SK-N-SH (cell line): ENCODE data around the gene PRR15L. TPM values are rescaled to one million over a fixed set of nuclear protein-coding genes. Genes with fewer than 3 reads are reported as not detected.
"Not testable (repeated sequence)": the region's sequence is repeated elsewhere in the genome, so short reads cannot be mapped to it uniquely, and the experiment has no call there.

Experiments used
- CTCF ChIA-PET: fragments of 300-600, 350-600 bp; formaldehyde crosslinking; extraction: SDS; loops from one replicate; lab custom pipeline; 2021; lab: Yijun Ruan, JAX
- POLR2A ChIA-PET: fragments of 350-600 bp; sonication (Branson Sonifier 250); formaldehyde crosslinking; extraction: SDS; loops from one replicate; lab custom pipeline; 2020; ENCODE audit warnings: antibody characterized with exemption, inconsistent platforms; lab: Yijun Ruan, JAX
- DNase-seq: peaks from one replicate; pipeline ENCODE4 v3.0.0; 2012
- H2AFZ ChIP-seq: fragments of 200-600 bp; sonication (generic); 2 replicates; pipeline ENCODE4 v1.8.1; 2016; ENCODE audit warnings: antibody characterized with exemption, mild to moderate bottlenecking, low read depth
- H3F3A ChIP-seq: fragments of 200-600 bp; sonication (generic); replicated peaks from 2 replicates; pipeline ENCODE3; 2016; ENCODE audit warnings: antibody characterized with exemption, mild to moderate bottlenecking; ENCODE audit not compliant: insufficient read depth
- H3K27ac ChIP-seq, 2 experiments: fragments of 200-500 bp in 1 of 2; fragments of 200-600 bp in 1 of 2; sonication (Bioruptor generic) in 1 of 2; sonication (generic), shearing (Covaris generic) in 1 of 2; 2 replicates each; pipeline versions ENCODE4 v1.5.1 to v1.6.1; 2014 to 2016; ENCODE audit warnings: low read depth in 2 of 2, inconsistent platforms in 1 of 2, low read length in 1 of 2, mild to moderate bottlenecking in 1 of 2, mixed read lengths in 1 of 2
- H3K27me3 ChIP-seq: fragments of 200-600 bp; sonication (generic), shearing (Covaris generic); 2 replicates; pipeline ENCODE4 v1.6.1; 2016; ENCODE audit warnings: mixed run types; ENCODE audit not compliant: insufficient read depth
- H3K36me3 ChIP-seq, 2 experiments: fragments of 200-500 bp in 1 of 2; fragments of 200-600 bp in 1 of 2; sonication (Bioruptor generic) in 1 of 2; sonication (generic) in 1 of 2; replicated peaks in 1 of 2; 2 replicates each; pipeline versions ENCODE3 to v1.5.1; 2014 to 2016; ENCODE audit warnings: low read length in 1 of 2, mild to moderate bottlenecking in 1 of 2; ENCODE audit not compliant: insufficient read depth in 2 of 2, control insufficient read depth in 1 of 2
- H3K4me1 ChIP-seq, 2 experiments: fragments of 200-500 bp in 1 of 2; fragments of 200-600 bp in 1 of 2; sonication (Bioruptor generic) in 1 of 2; sonication (generic), shearing (Covaris generic) in 1 of 2; 2 replicates each; pipeline versions ENCODE4 v1.5.1 to v1.6.1; 2014 to 2016; ENCODE audit warnings: low read depth in 1 of 2, low read length in 1 of 2, mixed run types in 1 of 2; ENCODE audit not compliant: insufficient read depth in 2 of 2, control insufficient read depth in 1 of 2
- H3K4me2 ChIP-seq: fragments of 200-600 bp; sonication (generic), shearing (Covaris generic); 2 replicates; pipeline ENCODE4 v1.6.1; 2017; ENCODE audit warnings: mixed run types
- H3K4me3 ChIP-seq, 2 experiments: fragments of 200-500 bp in 1 of 2; fragments of 200-600 bp in 1 of 2; sonication (Bioruptor generic) in 1 of 2; sonication (generic), shearing (Covaris generic) in 1 of 2; 2 replicates each; pipeline versions ENCODE4 v1.5.1 to v1.8.1; 2014 to 2016; ENCODE audit warnings: low read depth in 2 of 2, inconsistent platforms in 1 of 2, low read length in 1 of 2, mild to moderate bottlenecking in 1 of 2, mixed read lengths in 1 of 2, moderate library complexity in 1 of 2
- H3K79me2 ChIP-seq: fragments of 200-600 bp; sonication (generic); 2 replicates; pipeline ENCODE4 v1.8.1; 2017; ENCODE audit warnings: mild to moderate bottlenecking; ENCODE audit not compliant: insufficient read depth
- H3K9ac ChIP-seq: fragments of 200-600 bp; sonication (generic); 2 replicates; pipeline ENCODE4 v1.6.1; 2017; ENCODE audit warnings: mixed run types
- H3K9me2 ChIP-seq: fragments of 200-600 bp; sonication (generic); 2 replicates; pipeline ENCODE4 v1.6.1; 2017; ENCODE audit warnings: mixed run types
- H3K9me3 ChIP-seq: fragments of 200-600 bp; sonication (generic); 2 replicates; pipeline ENCODE4 v1.6.1; 2017; ENCODE audit warnings: mixed run types, mild to moderate bottlenecking, moderate library complexity
- H4K20me1 ChIP-seq: fragments of 200-600 bp; sonication (generic); 2 replicates; pipeline ENCODE4 v1.6.1; 2017; ENCODE audit warnings: mild to moderate bottlenecking, mixed run types; ENCODE audit not compliant: insufficient read depth
- CHD2 ChIP-seq: fragments of 150-350 bp; IDR thresholded peaks from 2 replicates; pipeline ENCODE4 v1.6.1; 2018; ENCODE audit warnings: low read length; ENCODE audit not compliant: partially characterized antibody
- CTCF ChIP-seq: fragments of 200-600 bp; sonication (generic); IDR thresholded peaks from 2 replicates; pipeline ENCODE4 v1.6.1; 2017; ENCODE audit warnings: antibody characterized with exemption, mild to moderate bottlenecking, moderate library complexity
- ELF1 ChIP-seq: IDR thresholded peaks from 2 replicates; pipeline ENCODE4 v1.4.0; 2012
- EP300 ChIP-seq, 2 experiments: IDR thresholded peaks; 2 replicates each; pipeline versions ENCODE4 v1.4.0 to v1.6.1; 2012; ENCODE audit warnings: borderline replicate concordance in 1 of 2, low read depth in 1 of 2, low read length in 1 of 2
- FOSL2 ChIP-seq: IDR thresholded peaks from 2 replicates; pipeline ENCODE4 v1.4.0; 2012; ENCODE audit warnings: low read depth, mild to moderate bottlenecking, moderate library complexity, borderline replicate concordance
- GATA2 ChIP-seq: sonication (generic); formaldehyde crosslinking; IDR thresholded peaks from 2 replicates; pipeline ENCODE4 v1.5.0; 2020; ENCODE audit warnings: mild to moderate bottlenecking, missing genetic modification reagents
- IRF3 ChIP-seq: fragments of 150-350 bp; IDR thresholded peaks from 2 replicates; pipeline ENCODE4 v1.6.1; 2016; ENCODE audit warnings: mild to moderate bottlenecking, low read depth, low read length
- MEF2A ChIP-seq: IDR thresholded peaks from 2 replicates; pipeline ENCODE4 v1.4.0; 2012; ENCODE audit warnings: low read depth, borderline replicate concordance
- MXI1 ChIP-seq: IDR thresholded peaks from 2 replicates; pipeline ENCODE4 v1.6.1; 2012; ENCODE audit warnings: mild to moderate bottlenecking, low read depth, low read length, improper control_type of control experiment
- NFIC ChIP-seq: IDR thresholded peaks from 2 replicates; pipeline ENCODE4 v1.4.0; 2012; ENCODE audit warnings: borderline replicate concordance
- PBX3 ChIP-seq: IDR thresholded peaks from 2 replicates; pipeline ENCODE4; 2012
- POLR2AphosphoS5 ChIP-seq: IDR thresholded peaks from 2 replicates; pipeline ENCODE4 v1.6.1; 2012; ENCODE audit warnings: low read depth, low read length
- REST ChIP-seq: IDR thresholded peaks from 2 replicates; pipeline ENCODE4 v1.6.1; 2012; ENCODE audit warnings: mild to moderate bottlenecking, low read depth, low read length, moderate library complexity
- RXRA ChIP-seq: IDR thresholded peaks from 2 replicates; pipeline ENCODE4 v1.4.0; 2012; ENCODE audit warnings: low read depth, mild to moderate bottlenecking, borderline replicate concordance
- SIN3A ChIP-seq: IDR thresholded peaks from 2 replicates; pipeline ENCODE4 v1.6.1; 2012; ENCODE audit warnings: low read depth, mild to moderate bottlenecking, low read length, moderate library complexity, borderline replicate concordance
- SMC3 ChIP-seq: IDR thresholded peaks from 2 replicates; pipeline ENCODE4 v1.6.1; 2012; ENCODE audit warnings: low read depth, low read length, improper control_type of control experiment
- TCF12 ChIP-seq: IDR thresholded peaks from 2 replicates; pipeline ENCODE4 v1.4.0; 2012
- ZBTB33 ChIP-seq: IDR thresholded peaks from 2 replicates; pipeline ENCODE4 v1.4.0; 2012; ENCODE audit warnings: low read depth, borderline replicate concordance
- WGBS: methylation state at CpG from one replicate; pipeline ENCODE4 v1.1.6; 2017; ENCODE audit warnings: low lambda C conversion rate; 5-methylcytosine and 5-hydroxymethylcytosine counted together
- polyA plus RNA-seq, 3 experiments: library from polyadenylated mRNA; depleted of rRNA; stranded (reverse); fragments of >200 nt; gene quantifications; 2 replicates each; pipeline ENCODE4 v1.2.3, GENCODE V29; 2012

Gene PRR15L
- polyA plus RNA-seq, 1 of the 3 experiments (the other 2 are of a cell fraction): not detected

GRCh38 chr17:47924785-47925677 is 32.7 kb downstream of the PRR15L start:
- ChIA-PET CTCF (interaction anchor here (1.1 to 40.5 kb wide), 3 partner anchors 31 to 84 kb away, joined by 4 to 1216 read pairs (median 5); partner anchors contain the start of genes CDK5RAP3, PNPO, PRR15L and SCRN2), POLR2A (no interaction called here)
- no peak overlapping the region for H3K4me3 ChIP-seq
- no peak overlapping the region for H2AFZ ChIP-seq
- no peak for DNase-seq
- no peak overlapping the region for H3K4me2 ChIP-seq
- H3K27ac ChIP-seq: no peak overlapping the region
- H3K9ac ChIP-seq: no peak overlapping the region
- no peaks in the 10 kb centered on the region for H3K9me2 ChIP-seq
- peaks cover 28 to 35% of the 10 kb centered on the region in 2 experiments for H3K36me3 ChIP-seq
- H3K79me2 ChIP-seq: no peaks in the 10 kb centered on the region
- peaks cover 3% of the 10 kb centered on the region for H3F3A ChIP-seq
- no peaks in the 10 kb centered on the region for H3K4me1 ChIP-seq
- H3K9me3 ChIP-seq: no peaks in the 10 kb centered on the region
- H3K27me3 ChIP-seq: no peaks in the 10 kb centered on the region
- TF ChIP-seq PBX3 (no peak), REST (no peak), NFIC (no peak), CTCF (no peak), GATA2 (CRISPR knock-in tag) (no peak), CHD2 (no peak), EP300 (IDR thresholded peaks at IDR 0.05; ENCODE audit: borderline replicate concordance in 1 of 2, low read depth in 1 of 2, low read length in 1 of 2) (no peak), MXI1 (no peak), SMC3 (no peak), ELF1 (no peak), FOSL2 (no peak), ZBTB33 (no peak), SIN3A (no peak), RXRA (no peak), IRF3 (no peak), TCF12 (no peak), POLR2AphosphoS5 (no peak), MEF2A (no peak)
- H4K20me1 ChIP-seq: no peaks in the 10 kb centered on the region
- 91% methylated on average over 23 of the region's 23 CpGs for WGBS

- H3K79me2 ChIP-seq, H3K27ac ChIP-seq, H3K27me3 ChIP-seq, POLR2A ChIA-PET, H4K20me1 ChIP-seq, H3K9me3 ChIP-seq, H3K9me2 ChIP-seq, DNase-seq, H3K9ac ChIP-seq, H2AFZ ChIP-seq, H3K4me3 ChIP-seq, H3K4me1 ChIP-seq, H3K4me2 ChIP-seq: not testable (repeated sequence)
- peaks cover 12% of the 10 kb centered on the region for H3F3A ChIP-seq
- 95% methylated on average over 14 of the region's 14 CpGs for WGBS
- peaks cover 13 to 27% of the 10 kb centered on the region in 2 experiments for H3K36me3 ChIP-seq
- CTCF ChIA-PET: interaction anchor here (0.9 to 40.5 kb wide), 3 partner anchors 10 to 37 kb away, joined by 3 to 1216 read pairs (median 4); partner anchors contain the start of genes CDK5RAP3, PNPO and PRR15L
Observed at GRCh38 chr17:47919889-47920288, 37.8 kb downstream of the PRR15L start.
